Measurements from ENCODE around the gene SBSN.

DNA sequence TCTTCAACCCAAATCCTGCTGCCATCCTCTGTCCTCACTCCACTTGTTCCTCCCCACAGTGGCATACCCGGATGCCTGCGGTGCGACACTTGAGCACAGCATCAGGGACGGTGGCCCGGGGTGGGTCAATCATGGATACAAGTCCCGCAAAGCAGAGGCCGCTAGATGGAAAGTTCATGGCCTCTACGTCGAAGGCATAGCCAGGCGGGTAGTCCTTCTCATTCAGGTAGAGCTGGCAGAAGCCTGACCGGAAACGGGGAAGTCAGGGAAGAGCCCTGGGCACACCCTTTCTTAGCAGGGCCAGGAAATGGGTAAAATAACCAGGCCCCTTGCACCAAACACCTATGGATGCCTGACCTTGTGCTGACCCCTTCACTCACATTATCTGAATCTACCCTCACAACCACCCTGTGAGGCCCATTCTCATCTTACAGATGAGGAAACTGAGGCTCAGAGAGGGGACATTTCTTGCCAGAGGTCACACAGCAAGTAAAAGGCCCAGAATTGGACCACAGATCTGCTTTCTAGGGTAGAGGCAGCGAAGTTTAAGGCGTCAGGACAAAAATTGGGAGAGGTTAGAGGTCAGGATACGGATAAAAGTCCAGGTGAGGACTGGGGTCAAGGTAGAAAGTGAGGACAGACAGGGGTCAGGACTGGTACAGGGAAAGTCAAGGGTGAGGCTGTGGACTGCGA is 28.9 kb upstream of the SBSN start:
- TF ChIP-seq, protein P1, sequence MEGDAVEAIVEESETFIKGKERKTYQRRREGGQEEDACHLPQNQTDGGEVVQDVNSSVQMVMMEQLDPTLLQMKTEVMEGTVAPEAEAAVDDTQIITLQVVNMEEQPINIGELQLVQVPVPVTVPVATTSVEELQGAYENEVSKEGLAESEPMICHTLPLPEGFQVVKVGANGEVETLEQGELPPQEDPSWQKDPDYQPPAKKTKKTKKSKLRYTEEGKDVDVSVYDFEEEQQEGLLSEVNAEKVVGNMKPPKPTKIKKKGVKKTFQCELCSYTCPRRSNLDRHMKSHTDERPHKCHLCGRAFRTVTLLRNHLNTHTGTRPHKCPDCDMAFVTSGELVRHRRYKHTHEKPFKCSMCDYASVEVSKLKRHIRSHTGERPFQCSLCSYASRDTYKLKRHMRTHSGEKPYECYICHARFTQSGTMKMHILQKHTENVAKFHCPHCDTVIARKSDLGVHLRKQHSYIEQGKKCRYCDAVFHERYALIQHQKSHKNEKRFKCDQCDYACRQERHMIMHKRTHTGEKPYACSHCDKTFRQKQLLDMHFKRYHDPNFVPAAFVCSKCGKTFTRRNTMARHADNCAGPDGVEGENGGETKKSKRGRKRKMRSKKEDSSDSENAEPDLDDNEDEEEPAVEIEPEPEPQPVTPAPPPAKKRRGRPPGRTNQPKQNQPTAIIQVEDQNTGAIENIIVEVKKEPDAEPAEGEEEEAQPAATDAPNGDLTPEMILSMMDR (IDR thresholded peaks at IDR 0.05) = no peak
- no peak for TF ChIP-seq POLR2A (IDR thresholded peaks at IDR 0.05)
